Natural killer cell (primary cell): ENCODE data around the gene POP7. TPM values are rescaled to one million over a fixed set of nuclear protein-coding genes. Genes with fewer than 3 reads are reported as not detected.

Experiments used
- ATAC-seq, 3 donors: fragments of 150-1000 bp in 2 of 3; fragments of 200-7000 bp in 1 of 3; cut with Tn5 transposase; 1 replicate in 1 of 3; 2 replicates in 2 of 3; pipeline ENCODE4 v1.10.0; 2021; ENCODE audit warnings: mild to moderate bottlenecking in 2 of 3, moderate library complexity in 2 of 3
- DNase-seq, 2 donors: peaks; one replicate each; pipeline versions ENCODE4 v3.0.0 to v3.0.0-alpha.2; 2013 to 2021; ENCODE audit warnings: mixed read lengths in 1 of 2
- H3K27ac ChIP-seq: one replicate; pipeline ENCODE4 v1.5.1; 2013; ENCODE audit warnings: mild to moderate bottlenecking, low read length
- H3K27me3 ChIP-seq: one replicate; pipeline ENCODE4 v1.6.1; 2013; ENCODE audit warnings: low read length; ENCODE audit not compliant: control insufficient read depth, insufficient read depth
- H3K36me3 ChIP-seq: one replicate; pipeline ENCODE4 v1.6.1; 2013; ENCODE audit warnings: low read length; ENCODE audit not compliant: control insufficient read depth, insufficient read depth
- H3K4me1 ChIP-seq: one replicate; pipeline ENCODE4 v1.6.1; 2013; ENCODE audit warnings: low read length; ENCODE audit not compliant: control insufficient read depth, insufficient read depth
- H3K4me3 ChIP-seq: one replicate; pipeline ENCODE4 v1.5.1; 2013; ENCODE audit warnings: low read length
- H3K9me3 ChIP-seq: one replicate; pipeline ENCODE4 v1.6.1; 2013; ENCODE audit warnings: low read length; ENCODE audit not compliant: control insufficient read depth, insufficient read depth
- H3K27ac Mint-ChIP-seq, 2 donors: one replicate each; pipeline ENCODE4 v1.8.0; 2022; ENCODE audit warnings: mild to moderate bottlenecking in 2 of 2, mixed read lengths in 2 of 2, moderate library complexity in 1 of 2
- H3K27me3 Mint-ChIP-seq, 2 donors: one replicate each; pipeline ENCODE4 v1.8.0; 2022; ENCODE audit warnings: low read depth in 2 of 2, mixed read lengths in 2 of 2
- H3K36me3 Mint-ChIP-seq: one replicate; pipeline ENCODE4 v1.8.0; 2022; ENCODE audit warnings: mixed read lengths
- H3K4me1 Mint-ChIP-seq, 2 donors: one replicate each; pipeline ENCODE4 v1.8.0; 2022; ENCODE audit warnings: mixed read lengths in 2 of 2
- H3K4me3 Mint-ChIP-seq: one replicate; pipeline ENCODE4 v1.8.0; 2022; ENCODE audit warnings: mild to moderate bottlenecking, moderate library complexity, mixed read lengths
- H3K9me3 Mint-ChIP-seq, 2 donors: one replicate each; pipeline ENCODE4 v1.8.0; 2022; ENCODE audit warnings: mixed read lengths in 2 of 2
- CTCF ChIP-seq: fragments of 200-600 bp; IDR thresholded peaks from one replicate; pipeline ENCODE4 v1.8.0; 2022; ENCODE audit warnings: antibody characterized with exemption
- WGBS: methylation state at CpG from one replicate; pipeline ENCODE4 v1.1.7; 2013; ENCODE audit warnings: missing lambda C conversion rate; ENCODE audit not compliant: insufficient coverage; 5-methylcytosine and 5-hydroxymethylcytosine counted together
- intact Hi-C: fragments of 100-400 bp; cut with micrococcal nuclease; formaldehyde crosslinking; loops from one replicate; pipeline ENCODE4 v1.14.2; 2022
- total RNA-seq, 4 donors: library from RNA; stranded (reverse); fragments of 120-200 nt in 1 of 4; gene quantifications; one replicate each; pipeline versions ENCODE4 v1.2.3 to v1.2.4, GENCODE V29; 2013 to 2022

The POP7 gene
- total RNA-seq, 3 donors from 2014 or later (not counting 1 experiment from before 2014, with no cell fraction given), result 17.6 to 22.1 (median 17.6) TPM

- intact Hi-C loops, result no loop called here
- Histone ChIP-seq H3K9me3 (peaks cover 4% of the 10 kb centered on the region), H3K36me3 (no peaks in the 10 kb centered on the region), H3K27me3 (peaks cover 17% of the 10 kb centered on the region), H3K27ac (no peak overlapping the region), H3K4me3 (no peak overlapping the region), H3K4me1 (no peaks in the 10 kb centered on the region)
- TF ChIP-seq CTCF, result no peak
- no peaks in the 10 kb centered on the region for H3K36me3 Mint-ChIP-seq
- ATAC-seq (no peak), DNase-seq (no peak)
- WGBS, result 71% methylated on average over 6 of the region's 8 CpGs
- H3K4me3 Mint-ChIP-seq, result no peak overlapping the region
- peaks cover 0 to 5% of the 10 kb centered on the region in 2 donors for H3K9me3 Mint-ChIP-seq
- peaks cover 38 to 39% of the 10 kb centered on the region in 2 donors for H3K27me3 Mint-ChIP-seq
- no peak overlapping the region for H3K27ac Mint-ChIP-seq
- H3K4me1 Mint-ChIP-seq, result no peaks in the 10 kb centered on the region
Observed at GRCh38 chr7:100719523-100720278, 13.8 kb downstream of the POP7 start.

DNA sequence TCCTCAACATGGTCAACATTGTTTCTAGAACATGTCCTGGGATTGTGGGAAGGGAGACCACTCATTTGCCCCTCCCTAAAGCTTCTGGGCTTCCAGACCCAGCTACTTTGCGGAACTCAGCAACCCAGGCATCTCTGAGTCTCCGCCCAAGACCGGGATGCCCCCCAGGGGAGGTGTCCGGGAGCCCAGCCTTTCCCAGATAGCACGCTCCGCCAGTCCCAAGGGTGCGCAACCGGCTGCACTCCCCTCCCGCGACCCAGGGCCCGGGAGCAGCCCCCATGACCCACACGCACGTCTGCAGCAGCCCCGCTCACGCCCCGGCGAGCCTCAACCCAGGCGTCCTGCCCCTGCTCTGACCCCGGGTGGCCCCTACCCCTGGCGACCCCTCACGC is 14.4 kb downstream of the POP7 start, which contains the start of gene EPO:
TSS of gene EPO (plus strand) at position 190 of the 392 bp plus-strand sequence. CDS start 513 bp downstream, outside the sequence.
- peaks cover 4 to 5% of the 10 kb centered on the region in 2 donors for H3K4me1 Mint-ChIP-seq
- Histone ChIP-seq H3K36me3 (no peaks in the 10 kb centered on the region), H3K27me3 (peaks cover 17% of the 10 kb centered on the region), H3K4me1 (peaks cover 3% of the 10 kb centered on the region), H3K27ac (no peak within 1 kb of the TSS), H3K4me3 (no peak within 1 kb of the TSS), H3K9me3 (peaks cover 4% of the 10 kb centered on the region)
- no peak for ATAC-seq
- 5% methylated on average over 21 of the region's 21 CpGs for WGBS
- H3K36me3 Mint-ChIP-seq, result no peaks in the 10 kb centered on the region
- intact Hi-C loops, result no loop called here
- no peak within 1 kb of the TSS for H3K27ac Mint-ChIP-seq
- H3K9me3 Mint-ChIP-seq, result peaks cover 0 to 5% of the 10 kb centered on the region in 2 donors
- no peak for DNase-seq
- H3K27me3 Mint-ChIP-seq, result peaks cover 38 to 39% of the 10 kb centered on the region in 2 donors
- H3K4me3 Mint-ChIP-seq, result no peak within 1 kb of the TSS
- no peak for TF ChIP-seq CTCF

GRCh38 chr7:100720671-100721504 is 15.0 kb downstream of the POP7 start:
- no peak for DNase-seq
- Histone ChIP-seq H3K27me3 (peaks cover 17% of the 10 kb centered on the region), H3K36me3 (no peaks in the 10 kb centered on the region), H3K27ac (no peak overlapping the region), H3K4me1 (peaks cover 5% of the 10 kb centered on the region), H3K4me3 (no peak overlapping the region), H3K9me3 (peaks cover 4% of the 10 kb centered on the region)
- no peak for ATAC-seq
- intact Hi-C loops, result no loop called here
- no peak overlapping the region for H3K27ac Mint-ChIP-seq
- WGBS, result 7% methylated on average over 56 of the region's 56 CpGs
- no peak for TF ChIP-seq CTCF
- H3K36me3 Mint-ChIP-seq, result no peaks in the 10 kb centered on the region
- peaks cover 0 to 5% of the 10 kb centered on the region in 2 donors for H3K9me3 Mint-ChIP-seq
- H3K4me3 Mint-ChIP-seq, result no peak overlapping the region
- peaks cover 38 to 39% of the 10 kb centered on the region in 2 donors for H3K27me3 Mint-ChIP-seq
- H3K4me1 Mint-ChIP-seq, result peaks cover 6 to 7% of the 10 kb centered on the region in 2 donors
